ENCODE measurements around the gene ABTB2. TPM values are rescaled to one million over a fixed set of nuclear protein-coding genes. Genes with fewer than 3 reads are reported as not detected.

Gene ABTB2
- polyA plus RNA-seq, 1 experiment, result 6.3 TPM

DNA sequence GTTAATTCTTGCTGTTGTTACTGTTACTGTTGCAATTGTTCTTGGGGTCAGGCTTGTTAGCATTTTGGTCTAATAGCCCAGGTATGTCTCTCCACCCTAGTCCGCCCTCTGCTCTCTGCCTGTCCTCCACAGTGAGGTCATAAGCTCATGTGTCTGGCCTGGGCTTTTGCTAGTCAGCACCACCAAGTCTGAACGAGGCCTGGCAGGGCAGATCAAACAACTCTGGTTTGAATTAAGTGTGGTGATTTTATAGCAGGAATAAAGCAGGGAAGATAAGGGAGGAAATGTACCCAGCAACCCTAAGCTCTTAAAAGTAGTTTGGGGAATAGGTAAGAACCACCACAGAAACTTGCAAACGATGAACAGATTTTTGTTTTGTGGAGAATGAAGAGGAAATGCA, 98.7 kb downstream of the ABTB2 start:
- POLR2A ChIA-PET, result no interaction called here
- TF ChIP-seq, protein P1, sequence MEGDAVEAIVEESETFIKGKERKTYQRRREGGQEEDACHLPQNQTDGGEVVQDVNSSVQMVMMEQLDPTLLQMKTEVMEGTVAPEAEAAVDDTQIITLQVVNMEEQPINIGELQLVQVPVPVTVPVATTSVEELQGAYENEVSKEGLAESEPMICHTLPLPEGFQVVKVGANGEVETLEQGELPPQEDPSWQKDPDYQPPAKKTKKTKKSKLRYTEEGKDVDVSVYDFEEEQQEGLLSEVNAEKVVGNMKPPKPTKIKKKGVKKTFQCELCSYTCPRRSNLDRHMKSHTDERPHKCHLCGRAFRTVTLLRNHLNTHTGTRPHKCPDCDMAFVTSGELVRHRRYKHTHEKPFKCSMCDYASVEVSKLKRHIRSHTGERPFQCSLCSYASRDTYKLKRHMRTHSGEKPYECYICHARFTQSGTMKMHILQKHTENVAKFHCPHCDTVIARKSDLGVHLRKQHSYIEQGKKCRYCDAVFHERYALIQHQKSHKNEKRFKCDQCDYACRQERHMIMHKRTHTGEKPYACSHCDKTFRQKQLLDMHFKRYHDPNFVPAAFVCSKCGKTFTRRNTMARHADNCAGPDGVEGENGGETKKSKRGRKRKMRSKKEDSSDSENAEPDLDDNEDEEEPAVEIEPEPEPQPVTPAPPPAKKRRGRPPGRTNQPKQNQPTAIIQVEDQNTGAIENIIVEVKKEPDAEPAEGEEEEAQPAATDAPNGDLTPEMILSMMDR (IDR thresholded peaks at IDR 0.05; ENCODE audit: insufficient read depth, low read depth, low read length), result no peak

DNA sequence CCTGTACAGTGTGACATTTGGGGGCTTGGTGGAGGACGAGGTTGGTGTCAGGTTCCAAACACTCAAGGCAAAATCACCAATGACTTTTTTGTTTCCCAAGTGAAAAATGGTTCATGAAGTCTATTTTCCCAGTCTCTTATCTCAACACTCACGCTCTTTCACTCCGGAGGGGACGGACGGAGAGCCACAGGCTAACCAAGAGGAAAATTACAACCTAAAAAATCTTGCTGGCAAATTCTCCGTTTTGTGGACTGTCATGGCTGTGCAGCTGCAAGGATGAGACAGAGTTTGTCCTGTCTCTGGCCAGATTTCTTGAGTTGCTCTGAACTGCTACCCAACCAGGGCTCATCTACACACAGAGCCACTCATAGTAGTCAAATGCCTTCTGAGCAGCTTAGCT, 101.2 kb downstream of the ABTB2 start:
- Histone ChIP-seq H3K27me3 (ENCODE audit: control insufficient read depth, insufficient read depth, low read length) (0 out of 2 replicates have a peak, but pooled peaks cover 3% of the 10 kb centered on the region), H3K36me3 (ENCODE audit: control insufficient read depth, insufficient read depth, low read length) (no peaks in the 10 kb centered on the region), H3K4me3 (ENCODE audit: low read depth, low read length) (no peak overlapping the region)
- POLR2A ChIA-PET, result no interaction called here
- TF ChIP-seq, protein P1 (IDR thresholded peaks at IDR 0.05; ENCODE audit: insufficient read depth, low read depth, low read length), result no peak
- CTCF ChIA-PET, result no interaction called here
- no peak for DNase-seq (ENCODE audit: low read depth)

More for the DNA sequence above, 98.7 kb downstream of the ABTB2 start:
- DNase-seq (ENCODE audit: low read depth), result no peak
- Histone ChIP-seq H3K36me3 (ENCODE audit: control insufficient read depth, insufficient read depth, low read length) (no peaks in the 10 kb centered on the region), H3K4me3 (ENCODE audit: low read depth, low read length) (no peak overlapping the region), H3K27me3 (ENCODE audit: control insufficient read depth, insufficient read depth, low read length) (no peaks in the 10 kb centered on the region)
- CTCF ChIA-PET, result interaction anchor here (1.1 kb wide), 1 partner anchor 284 kb away, joined by 3 read pairs; no protein-coding TSS in a partner anchor

- ChIA-PET POLR2A (no interaction called here), CTCF (no interaction called here)
- TF ChIP-seq, protein P1 (IDR thresholded peaks at IDR 0.05; ENCODE audit: insufficient read depth, low read depth, low read length), result no peak
These were observed 101.7 kb downstream of the ABTB2 start for GRCh38 chr11:34256150-34256549.

GRCh38 chr11:34255101-34255500, 102.7 kb downstream of the ABTB2 start:
- ChIA-PET POLR2A (no interaction called here), CTCF (no interaction called here)
- Histone ChIP-seq H3K4me3 (ENCODE audit: low read depth, low read length) (no peak overlapping the region), H3K36me3 (ENCODE audit: control insufficient read depth, insufficient read depth, low read length) (no peaks in the 10 kb centered on the region), H3K27me3 (ENCODE audit: control insufficient read depth, insufficient read depth, low read length) (0 out of 2 replicates have a peak, but pooled peaks cover 3% of the 10 kb centered on the region)
- no peak for DNase-seq (ENCODE audit: low read depth)
- TF ChIP-seq, protein P1 (IDR thresholded peaks at IDR 0.05; ENCODE audit: insufficient read depth, low read depth, low read length), result no peak

More at GRCh38 chr11:34256150-34256549, 101.7 kb downstream of the ABTB2 start:
- no peak for DNase-seq (ENCODE audit: low read depth)
- no peak overlapping the region for H3K4me3 ChIP-seq (ENCODE audit: low read depth, low read length)
- no peaks in the 10 kb centered on the region for H3K36me3 ChIP-seq (ENCODE audit: control insufficient read depth, insufficient read depth, low read length)
- 0 out of 2 replicates have a peak, but pooled peaks cover 3% of the 10 kb centered on the region for H3K27me3 ChIP-seq (ENCODE audit: control insufficient read depth, insufficient read depth, low read length)

- POLR2A ChIA-PET, result no interaction called here
- CTCF ChIA-PET, result interaction anchor here (1.1 kb wide), 1 partner anchor 9 kb away, joined by 3 read pairs; no protein-coding TSS in a partner anchor
These were observed 103.8 kb downstream of the ABTB2 start for GRCh38 chr11:34254011-34254410.

More at GRCh38 chr11:34254011-34254410, 103.8 kb downstream of the ABTB2 start:
- Histone ChIP-seq H3K27me3 (ENCODE audit: control insufficient read depth, insufficient read depth, low read length) (0 out of 2 replicates have a peak, but pooled peaks cover 3% of the 10 kb centered on the region), H3K36me3 (ENCODE audit: control insufficient read depth, insufficient read depth, low read length) (no peaks in the 10 kb centered on the region), H3K4me3 (ENCODE audit: low read depth, low read length) (no peak overlapping the region)
- TF ChIP-seq, protein P1 (IDR thresholded peaks at IDR 0.05; ENCODE audit: insufficient read depth, low read depth, low read length), result no peak
- no peak for DNase-seq (ENCODE audit: low read depth)

All from BJ (cell line).